Measurements from ENCODE around the gene SUMO3. TPM values are rescaled to one million over a fixed set of nuclear protein-coding genes. Genes with fewer than 3 reads are reported as not detected.

Gene SUMO3
- total RNA-seq, 2 experiments from 2014 or later, result 90.5 to 92.5 TPM

GRCh38 chr21:44805226-44805625, 12.6 kb downstream of the SUMO3 start:
- Mint-ChIP-seq H3K4me1 (peaks cover 23% of the 10 kb centered on the region), H3K27ac (peak overlapping the region; percentile 19), H3K4me3 (no peak overlapping the region), H3K9me3 (no peaks in the 10 kb centered on the region), H3K36me3 (peaks cover 43% of the 10 kb centered on the region), H3K27me3 (no peaks in the 10 kb centered on the region)
- no peak for DNase-seq

- peaks cover 27% of the 10 kb centered on the region for H3K4me1 Mint-ChIP-seq
- H3K27ac Mint-ChIP-seq, result peak overlapping the region; percentile 10
- H3K36me3 Mint-ChIP-seq, result peaks cover 46% of the 10 kb centered on the region
- DNase-seq, result no peak
- H3K4me3 Mint-ChIP-seq, result no peak overlapping the region
- H3K27me3 Mint-ChIP-seq, result no peaks in the 10 kb centered on the region
- no peaks in the 10 kb centered on the region for H3K9me3 Mint-ChIP-seq
Measured at GRCh38 chr21:44804762-44805161, 13.1 kb downstream of the SUMO3 start.

GRCh38 chr21:44803651-44804050, 14.2 kb downstream of the SUMO3 start:
- no peak for DNase-seq
- H3K9me3 Mint-ChIP-seq, result no peaks in the 10 kb centered on the region
- H3K27ac Mint-ChIP-seq, result no peak overlapping the region
- peaks cover 38% of the 10 kb centered on the region for H3K4me1 Mint-ChIP-seq
- peaks cover 53% of the 10 kb centered on the region for H3K36me3 Mint-ChIP-seq
- no peaks in the 10 kb centered on the region for H3K27me3 Mint-ChIP-seq
- H3K4me3 Mint-ChIP-seq, result no peak overlapping the region

- no peaks in the 10 kb centered on the region for H3K9me3 Mint-ChIP-seq
- H3K27ac Mint-ChIP-seq, result peak overlapping the region; percentile 88
- DNase-seq, result no peak
- peak overlapping the region; percentile 88 for H3K4me3 Mint-ChIP-seq
- H3K36me3 Mint-ChIP-seq, result peaks cover 62% of the 10 kb centered on the region
- H3K4me1 Mint-ChIP-seq, result peaks cover 47% of the 10 kb centered on the region
- no peaks in the 10 kb centered on the region for H3K27me3 Mint-ChIP-seq
Measured at GRCh38 chr21:44802396-44803153, 15.3 kb downstream of the SUMO3 start.

GRCh38 chr21:44801468-44802395, 16.1 kb downstream of the SUMO3 start, which contains the start of gene UBE2G2:
Gene UBE2G2, minus strand, starts transcription at chr21:44801820. Its CDS starts 72 bp downstream, at chr21:44801748.
- peak; percentile 92 for DNase-seq
- H3K27ac Mint-ChIP-seq, result peak within 1 kb of the TSS; percentile 92
- peak within 1 kb of the TSS; percentile 96 for H3K4me3 Mint-ChIP-seq
- H3K36me3 Mint-ChIP-seq, result peaks cover 60% of the 10 kb centered on the region
- no peaks in the 10 kb centered on the region for H3K9me3 Mint-ChIP-seq
- no peaks in the 10 kb centered on the region for H3K27me3 Mint-ChIP-seq
- H3K4me1 Mint-ChIP-seq, result peaks cover 48% of the 10 kb centered on the region

- H3K4me3 Mint-ChIP-seq, result peak overlapping the region; percentile 96
- peaks cover 55% of the 10 kb centered on the region for H3K4me1 Mint-ChIP-seq
- DNase-seq, result no peak
- H3K36me3 Mint-ChIP-seq, result peaks cover 62% of the 10 kb centered on the region
- H3K9me3 Mint-ChIP-seq, result no peaks in the 10 kb centered on the region
- no peaks in the 10 kb centered on the region for H3K27me3 Mint-ChIP-seq
- H3K27ac Mint-ChIP-seq, result peak overlapping the region; percentile 92
Measured at GRCh38 chr21:44800971-44801467, 16.8 kb downstream of the SUMO3 start.

GRCh38 chr21:44800103-44800502, 17.8 kb downstream of the SUMO3 start:
- Mint-ChIP-seq H3K36me3 (peaks cover 57% of the 10 kb centered on the region), H3K27ac (no peak overlapping the region), H3K27me3 (no peaks in the 10 kb centered on the region), H3K4me1 (peaks cover 62% of the 10 kb centered on the region), H3K4me3 (peak overlapping the region; percentile 96), H3K9me3 (no peaks in the 10 kb centered on the region)
- DNase-seq, result no peak

GRCh38 chr21:44799646-44800045, 18.2 kb downstream of the SUMO3 start:
- Mint-ChIP-seq H3K9me3 (no peaks in the 10 kb centered on the region), H3K27me3 (no peaks in the 10 kb centered on the region), H3K4me1 (peaks cover 62% of the 10 kb centered on the region), H3K27ac (no peak overlapping the region), H3K4me3 (peak overlapping the region; percentile 96), H3K36me3 (peaks cover 53% of the 10 kb centered on the region)
- DNase-seq, result no peak

- no peak overlapping the region for H3K4me3 Mint-ChIP-seq
- no peak for DNase-seq
- peaks cover 50% of the 10 kb centered on the region for H3K36me3 Mint-ChIP-seq
- peaks cover 67% of the 10 kb centered on the region for H3K4me1 Mint-ChIP-seq
- H3K27me3 Mint-ChIP-seq, result no peaks in the 10 kb centered on the region
- peak overlapping the region; percentile 34 for H3K27ac Mint-ChIP-seq
- H3K9me3 Mint-ChIP-seq, result no peaks in the 10 kb centered on the region
Measured at GRCh38 chr21:44797775-44798174, 20.1 kb downstream of the SUMO3 start.

GRCh38 chr21:44795342-44795741, 22.5 kb downstream of the SUMO3 start:
- Mint-ChIP-seq H3K27ac (peak overlapping the region; percentile 51), H3K36me3 (peaks cover 54% of the 10 kb centered on the region), H3K27me3 (no peaks in the 10 kb centered on the region), H3K4me1 (peaks cover 70% of the 10 kb centered on the region), H3K9me3 (no peaks in the 10 kb centered on the region), H3K4me3 (no peak overlapping the region)
- no peak for DNase-seq

- Mint-ChIP-seq H3K36me3 (peaks cover 45% of the 10 kb centered on the region), H3K27ac (peak overlapping the region; percentile 38), H3K4me3 (no peak overlapping the region), H3K9me3 (no peaks in the 10 kb centered on the region), H3K4me1 (peaks cover 65% of the 10 kb centered on the region), H3K27me3 (no peaks in the 10 kb centered on the region)
- no peak for DNase-seq
Measured at GRCh38 chr21:44793592-44794374, 24.1 kb downstream of the SUMO3 start.

GRCh38 chr21:44792702-44793591, 24.9 kb downstream of the SUMO3 start:
- Mint-ChIP-seq H3K36me3 (peaks cover 38% of the 10 kb centered on the region), H3K27ac (no peak overlapping the region), H3K9me3 (no peaks in the 10 kb centered on the region), H3K4me3 (no peak overlapping the region), H3K27me3 (no peaks in the 10 kb centered on the region), H3K4me1 (peaks cover 58% of the 10 kb centered on the region)
- DNase-seq, result peak; percentile 48

GRCh38 chr21:44791993-44792392, 25.9 kb downstream of the SUMO3 start:
- Mint-ChIP-seq H3K27ac (no peak overlapping the region), H3K27me3 (no peaks in the 10 kb centered on the region), H3K9me3 (no peaks in the 10 kb centered on the region), H3K4me3 (no peak overlapping the region), H3K36me3 (peaks cover 36% of the 10 kb centered on the region), H3K4me1 (peaks cover 55% of the 10 kb centered on the region)
- no peak for DNase-seq

- Mint-ChIP-seq H3K36me3 (peaks cover 35% of the 10 kb centered on the region), H3K27ac (no peak overlapping the region), H3K4me1 (peaks cover 48% of the 10 kb centered on the region)
Measured at GRCh38 chr21:44791246-44791645, 26.6 kb downstream of the SUMO3 start.

More at GRCh38 chr21:44791246-44791645, 26.6 kb downstream of the SUMO3 start:
- Mint-ChIP-seq H3K4me3 (no peak overlapping the region), H3K27me3 (no peaks in the 10 kb centered on the region), H3K9me3 (no peaks in the 10 kb centered on the region)
- DNase-seq, result no peak

Data from activated naive CD8-positive, alpha-beta T cell treated with anti-CD3 and anti-CD28 coated beads for 36 hours (primary cell).